DMS53 treated with DMSO at 0.1 percent for 48 hours (cell line): ENCODE results near the gene FMNL1.
"Not testable (repeated sequence)": the region's sequence is repeated elsewhere in the genome, so short reads cannot be mapped to it uniquely, and the experiment has no call there.

Experiments
- DNase-seq: peaks from one replicate; lab custom pipeline; 2025; ENCODE audit not compliant: unreplicated experiment; lab: John Stamatoyannopoulos, UW

FMNL1 gene

GRCh38 chr17:45221081-45222013 lies at the start of gene FMNL1:
Gene FMNL1, plus strand, starts transcription at chr17:45221885. Its CDS starts 240 bp downstream, at chr17:45222125.
- no peak for DNase-seq

DNA sequence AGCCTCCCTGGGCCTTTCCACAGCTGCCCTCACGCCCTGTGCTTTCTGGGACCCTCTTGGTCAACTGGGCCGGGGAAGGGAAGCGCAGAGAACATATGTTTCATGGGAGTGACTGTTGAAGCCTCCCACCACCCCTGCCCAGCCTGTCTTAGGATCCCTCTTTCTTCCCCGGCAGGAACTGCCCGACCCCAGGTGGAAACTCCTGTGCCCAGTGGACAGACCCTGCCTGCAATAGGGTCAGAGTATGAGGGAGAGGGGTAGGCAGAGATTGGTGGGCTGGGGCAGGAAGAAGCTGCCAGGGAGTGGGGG lies 49.5 kb upstream of the FMNL1 start:
- no peak for DNase-seq

DNA sequence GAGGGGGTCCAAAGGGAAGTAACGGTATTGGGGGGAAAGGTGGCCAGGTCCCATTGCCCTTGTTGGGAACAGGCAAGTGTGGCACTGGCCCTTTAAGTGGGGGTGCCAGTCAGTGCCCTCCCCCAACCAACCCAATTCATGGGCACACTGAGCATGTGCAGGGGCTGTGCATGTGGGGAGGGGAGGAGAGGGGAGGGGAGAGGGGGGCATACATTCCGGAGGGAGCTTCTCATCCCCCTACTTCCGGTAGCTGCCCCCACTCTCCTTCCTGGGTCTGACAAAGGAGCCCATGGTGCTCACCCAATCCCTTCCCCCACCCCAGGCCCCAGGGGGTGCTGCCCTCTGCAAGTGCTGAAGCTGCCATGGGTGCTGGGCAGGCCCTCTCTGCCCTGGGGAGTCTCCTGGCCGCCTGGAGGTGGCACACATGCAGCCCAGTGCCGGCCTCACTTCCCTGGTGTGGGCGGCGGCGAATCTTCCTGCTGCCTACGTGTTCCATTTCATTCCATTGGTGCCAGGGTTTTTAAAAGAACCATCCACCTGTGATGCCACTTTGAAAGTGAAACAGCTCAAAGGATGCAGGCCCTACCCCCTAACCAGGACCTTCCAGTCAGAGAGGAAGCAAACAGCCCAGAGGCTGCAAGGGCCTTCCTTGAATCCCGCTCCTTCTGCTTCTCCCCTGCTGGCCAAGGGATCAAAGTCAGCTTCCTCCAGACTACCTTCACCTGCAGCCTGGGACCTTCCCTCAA lies 49.0 kb upstream of the FMNL1 start:
- no peak for DNase-seq

DNA sequence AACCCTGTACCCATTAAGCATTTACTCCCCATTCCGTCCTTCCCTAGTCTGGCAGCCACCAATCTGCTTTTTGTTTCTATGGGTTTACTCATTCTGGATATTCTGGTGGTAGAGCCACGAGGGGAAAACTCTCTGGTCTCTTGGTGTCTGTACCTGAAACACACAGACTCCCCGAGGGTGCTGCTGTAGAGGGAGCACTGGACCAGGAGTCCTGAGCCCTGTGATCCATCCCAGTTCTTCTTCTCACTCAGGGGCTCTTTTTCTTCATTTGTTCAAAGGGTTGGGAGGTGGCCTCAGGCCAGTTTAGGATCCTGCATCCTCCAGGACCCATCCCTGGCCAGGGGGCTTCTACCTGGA lies 45.9 kb upstream of the FMNL1 start:
- DNase-seq = no peak

GRCh38 chr17:45177563-45177962 lies 44.1 kb upstream of the FMNL1 start:
- DNase-seq = no peak

GRCh38 chr17:45184144-45184543 lies 37.5 kb upstream of the FMNL1 start:
- DNase-seq = no peak

- DNase-seq = no peak
Observed at GRCh38 chr17:45186801-45187354, 34.8 kb upstream of the FMNL1 start.

GRCh38 chr17:45189009-45189408 lies 32.7 kb upstream of the FMNL1 start:
- DNase-seq = no peak

DNA sequence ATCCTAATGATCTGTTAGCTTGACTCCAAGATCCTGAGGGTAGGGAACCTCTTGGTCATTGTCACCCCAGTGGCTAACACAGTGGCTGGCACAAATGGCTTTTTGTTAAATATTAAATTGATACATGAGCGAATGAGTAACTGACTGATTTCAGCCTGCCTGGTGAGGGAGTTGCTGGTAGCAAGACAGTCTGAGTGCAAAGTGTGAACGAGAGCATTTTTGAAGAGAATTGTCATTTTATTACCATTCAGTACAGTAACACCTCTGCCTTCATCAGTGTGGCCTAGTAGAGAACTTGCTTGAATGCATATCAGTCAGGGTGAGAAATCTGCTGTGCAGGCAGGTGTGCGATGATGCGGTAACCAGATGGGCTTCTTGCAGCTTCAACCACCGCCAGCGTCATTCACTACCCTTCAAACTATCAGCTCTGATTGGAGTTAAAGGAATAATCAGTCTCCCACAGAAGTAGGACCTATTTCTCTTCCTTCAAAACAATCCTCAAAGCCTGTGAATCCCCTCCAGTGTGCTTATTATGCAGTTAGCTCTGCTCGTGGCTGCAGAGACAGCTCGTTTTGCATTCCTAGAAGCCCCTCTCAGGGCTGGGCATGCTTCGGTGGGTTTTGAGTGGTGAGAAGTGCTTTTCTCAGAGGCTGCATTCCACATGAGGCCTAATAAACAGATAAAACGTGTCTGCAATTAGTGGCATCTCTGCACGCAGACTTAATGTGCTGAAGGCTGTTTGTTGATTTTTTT lies 31.0 kb upstream of the FMNL1 start:
- DNase-seq = no peak

GRCh38 chr17:45195424-45195823 lies 26.3 kb upstream of the FMNL1 start:
- no peak for DNase-seq

DNA sequence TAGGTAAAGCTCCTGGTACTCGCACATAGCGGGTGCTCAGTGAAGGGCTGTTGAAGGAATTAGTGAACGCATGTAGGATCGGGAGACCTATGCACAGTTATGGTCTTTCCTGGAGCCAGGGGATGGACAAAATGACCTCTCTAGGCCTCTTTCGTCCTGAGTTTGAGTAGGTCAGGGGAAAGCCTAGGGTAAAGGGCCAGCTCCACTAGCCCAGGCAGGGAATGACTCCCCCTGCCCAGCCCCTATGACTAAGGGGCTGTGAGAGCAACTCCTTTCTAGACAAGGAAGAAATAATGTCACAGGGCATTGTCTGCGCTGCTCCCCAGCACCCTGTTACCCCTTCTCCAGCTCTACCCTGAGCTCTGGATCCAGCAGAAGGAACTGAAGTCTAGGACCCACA lies 24.6 kb upstream of the FMNL1 start:
- no peak for DNase-seq

DNA sequence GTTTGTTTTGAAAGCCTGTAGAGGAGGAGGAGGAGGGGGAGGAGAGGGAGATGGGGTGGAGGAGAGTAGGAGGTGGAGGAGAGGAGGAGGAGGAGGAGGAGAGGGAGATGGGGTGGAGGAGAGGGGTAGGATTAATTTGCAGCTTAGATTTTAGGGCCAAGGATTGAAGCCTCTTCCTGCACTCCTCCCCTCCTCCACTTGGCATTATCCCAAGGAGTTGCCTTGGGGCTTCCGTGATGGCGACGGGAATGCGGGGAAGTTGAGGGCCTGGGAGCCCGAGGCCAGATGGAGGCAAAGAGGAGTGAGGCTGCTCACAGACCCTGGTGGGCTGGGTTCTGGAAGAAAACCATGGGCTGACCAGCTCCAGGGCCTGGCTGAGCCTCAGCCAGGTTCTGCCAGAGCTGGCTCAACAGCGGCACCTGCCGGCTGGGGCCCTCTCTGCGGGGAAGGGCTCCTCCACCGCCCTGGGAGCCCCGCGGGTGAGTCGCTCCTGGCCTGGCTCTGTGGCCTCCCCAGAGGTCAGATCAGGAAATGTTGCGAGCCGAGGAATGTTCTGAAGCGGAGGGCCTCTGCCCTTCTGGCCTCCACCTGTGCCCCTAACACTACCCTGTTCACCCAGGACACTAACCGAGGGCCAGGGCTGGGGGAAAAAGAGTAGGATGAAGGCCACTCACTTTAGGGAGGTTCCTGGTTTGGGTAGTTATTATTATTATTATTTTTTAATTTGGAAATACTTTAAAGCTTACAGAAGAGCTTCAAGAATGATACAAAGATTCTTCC lies 23.9 kb upstream of the FMNL1 start:
- DNase-seq = peak; percentile 88

- DNase-seq = no peak
Observed at GRCh38 chr17:45200701-45201100, 21.0 kb upstream of the FMNL1 start.

GRCh38 chr17:45201457-45201856 lies 20.2 kb upstream of the FMNL1 start:
- DNase-seq = no peak

- DNase-seq = not testable (repeated sequence)
Observed at GRCh38 chr17:45201880-45202279, 19.8 kb upstream of the FMNL1 start.

DNA sequence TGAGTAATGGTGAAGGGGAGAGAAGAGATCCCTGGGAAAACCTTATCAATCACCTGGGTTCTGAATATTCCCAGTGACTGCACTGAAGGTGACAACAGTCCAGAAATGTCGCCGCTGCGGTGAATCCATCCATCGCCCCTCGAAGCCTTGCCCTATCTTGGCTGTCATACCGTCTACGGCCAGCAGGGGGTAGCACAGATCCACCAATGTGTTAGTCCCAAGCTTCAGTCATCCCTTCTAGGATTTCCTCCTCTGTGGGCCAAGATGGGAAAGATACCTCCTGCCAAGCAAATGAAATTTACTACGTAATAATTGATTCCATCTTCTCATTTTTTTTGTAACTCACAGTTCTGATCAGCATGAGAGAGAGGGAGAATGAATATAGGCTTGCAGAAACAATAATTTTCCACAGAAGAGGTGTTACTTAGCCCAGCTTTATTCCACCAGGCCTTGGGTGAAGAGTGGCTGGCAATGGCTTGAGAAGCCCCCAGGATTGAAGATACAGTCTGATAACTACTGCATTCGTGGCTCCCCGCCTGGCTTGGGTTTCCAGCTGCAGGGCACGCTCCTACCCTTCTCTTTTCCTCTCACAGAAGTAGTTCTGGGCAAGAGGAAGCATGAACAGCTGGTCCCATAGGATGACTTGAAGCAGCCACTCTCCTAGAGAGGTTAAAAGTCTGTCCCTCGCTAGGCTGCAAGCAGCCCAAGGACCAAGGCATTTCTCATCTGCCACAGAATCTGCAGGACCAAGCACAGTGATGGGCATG lies 2.6 kb upstream of the FMNL1 start:
- peak; percentile 86 for DNase-seq

DNA sequence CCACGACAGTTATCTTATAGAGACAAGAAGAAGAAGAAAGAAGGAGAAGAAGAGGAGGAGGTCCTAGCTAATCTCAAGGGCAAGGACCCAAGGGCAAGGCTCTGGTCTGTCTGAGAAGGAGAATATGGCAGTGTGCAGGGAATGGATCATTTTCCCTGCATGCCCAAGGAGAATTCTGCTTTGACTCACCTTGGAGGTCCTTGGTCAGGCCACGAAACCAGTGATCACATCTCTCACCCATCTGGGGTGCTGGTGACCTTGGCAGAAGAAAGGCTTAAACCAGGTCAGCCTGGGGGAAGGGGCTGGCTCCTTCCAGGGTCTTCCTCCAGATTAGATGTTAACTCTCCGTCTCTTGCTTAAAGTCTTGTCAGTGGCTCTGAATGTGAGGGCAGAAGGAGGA lies 1.6 kb upstream of the FMNL1 start:
- DNase-seq = no peak

DNA sequence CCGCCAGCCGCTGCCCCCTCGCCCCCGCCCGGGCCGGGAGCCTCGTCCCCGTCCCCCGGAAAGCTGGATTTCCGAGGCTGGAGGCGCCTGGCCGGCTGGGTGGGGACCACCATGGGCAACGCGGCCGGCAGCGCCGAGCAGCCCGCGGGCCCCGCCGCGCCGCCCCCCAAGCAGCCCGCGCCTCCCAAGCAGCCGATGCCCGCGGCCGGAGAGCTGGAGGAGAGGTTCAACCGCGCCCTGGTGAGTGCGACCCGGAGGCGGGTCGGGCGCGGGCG lies 266 bp downstream of the FMNL1 start:
- no peak for DNase-seq

DNA sequence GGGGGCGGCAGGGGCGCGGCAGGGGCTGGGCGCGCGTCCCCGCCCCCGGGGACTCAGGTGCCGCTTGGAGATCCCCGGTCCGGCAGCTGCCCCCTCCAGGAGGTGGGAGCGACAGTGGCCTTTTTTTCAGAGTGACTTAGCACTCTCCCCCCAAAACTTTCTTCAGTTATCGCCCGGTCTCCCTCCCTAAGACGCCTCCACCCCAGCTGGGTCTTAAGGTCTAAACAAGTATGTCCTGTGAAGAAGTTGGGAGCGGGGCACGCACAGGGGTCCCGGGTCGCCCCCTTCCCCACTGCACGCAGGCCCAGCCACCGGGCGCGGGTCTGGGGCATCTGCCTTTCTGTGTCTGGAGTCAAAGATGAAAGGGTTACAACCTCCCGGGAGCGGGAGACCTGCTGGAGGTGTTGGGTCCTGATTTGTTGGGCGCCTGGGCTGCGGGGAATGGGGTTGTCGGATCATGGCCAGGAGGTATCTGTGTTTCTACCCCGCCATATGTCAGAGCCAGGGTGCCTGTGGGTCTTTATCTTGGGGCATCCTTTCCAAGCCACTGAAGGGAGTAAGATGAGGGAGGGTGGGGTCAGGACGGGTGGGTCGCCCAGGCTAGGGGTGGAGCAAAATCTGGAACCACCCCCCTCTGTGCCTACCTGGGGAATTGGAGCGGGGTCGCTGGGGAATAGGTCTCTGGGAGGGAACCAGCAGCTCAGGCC lies 757 bp downstream of the FMNL1 start:
- DNase-seq = no peak
